Esophagus muscularis mucosa (tissue), 3 donors: ENCODE data around the gene NDRG4.

Experiments
- CTCF ChIP-seq, 3 experiments: fragments of 200-600 bp in 2 of 3; fragments of 450-650 bp in 1 of 3; sonication (generic) in 2 of 3; IDR thresholded peaks; one replicate each; pipeline ENCODE4 v1.5.1; 2017 to 2019; ENCODE audit warnings: antibody characterized with exemption in 3 of 3, mild to moderate bottlenecking in 2 of 3, moderate library complexity in 1 of 3
- POLR2A ChIP-seq: fragments of 450-650 bp; IDR thresholded peaks from one replicate; pipeline ENCODE4 v1.6.1; 2017; ENCODE audit warnings: antibody characterized with exemption, moderate library complexity, mild to moderate bottlenecking, low read depth
- POLR2AphosphoS5 ChIP-seq, 2 donors: sonication (generic); formaldehyde crosslinking; IDR thresholded peaks; one replicate each; pipeline ENCODE4 v1.6.1; 2017; ENCODE audit warnings: antibody characterized with exemption in 2 of 2

GRCh38 chr16:58503863-58504688, 4.1 kb downstream of the NDRG4 start:
- no peak for TF ChIP-seq CTCF (IDR thresholded peaks at IDR 0.05)
- no peak for TF ChIP-seq POLR2AphosphoS5 (IDR thresholded peaks at IDR 0.05)
- TF ChIP-seq POLR2A: no peak
